GM19240 (cell line): ENCODE data around the gene PRAMEF2.
"Not testable (repeated sequence)": the region's sequence is repeated elsewhere in the genome, so short reads cannot be mapped to it uniquely, and the experiment has no call there.

Experiments
- DNase-seq: peaks from one replicate; pipeline ENCODE4 v3.0.0; 2011; ENCODE audit warnings: low spot score; ENCODE audit not compliant: insufficient read length

Gene PRAMEF2, protein sequence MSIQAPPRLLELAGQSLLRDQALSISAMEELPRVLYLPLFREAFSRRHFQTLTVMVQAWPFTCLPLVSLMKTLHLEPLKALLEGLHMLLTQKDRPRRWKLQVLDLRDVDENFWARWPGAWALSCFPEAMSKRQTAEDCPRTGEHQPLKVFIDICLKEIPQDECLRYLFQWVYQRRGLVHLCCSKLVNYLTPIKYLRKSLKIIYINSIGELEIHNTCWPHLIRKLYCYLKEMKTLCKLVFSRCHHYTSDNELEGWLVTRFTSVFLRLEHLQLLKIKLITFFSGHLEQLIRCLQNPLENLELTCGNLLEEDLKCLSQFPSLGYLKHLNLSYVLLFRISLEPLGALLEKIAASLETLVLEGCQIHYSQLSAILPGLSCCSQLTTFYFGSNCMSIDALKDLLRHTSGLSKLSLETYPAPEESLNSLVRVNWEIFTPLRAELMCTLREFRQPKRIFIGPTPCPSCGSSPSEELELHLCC

GRCh38 chr1:12856786-12857185, at the start of gene PRAMEF2:
Gene PRAMEF2, plus strand, starts transcription at chr1:12857086. Its CDS starts 1,924 bp downstream, at chr1:12859010.
- DNase-seq = not testable (repeated sequence)

DNA sequence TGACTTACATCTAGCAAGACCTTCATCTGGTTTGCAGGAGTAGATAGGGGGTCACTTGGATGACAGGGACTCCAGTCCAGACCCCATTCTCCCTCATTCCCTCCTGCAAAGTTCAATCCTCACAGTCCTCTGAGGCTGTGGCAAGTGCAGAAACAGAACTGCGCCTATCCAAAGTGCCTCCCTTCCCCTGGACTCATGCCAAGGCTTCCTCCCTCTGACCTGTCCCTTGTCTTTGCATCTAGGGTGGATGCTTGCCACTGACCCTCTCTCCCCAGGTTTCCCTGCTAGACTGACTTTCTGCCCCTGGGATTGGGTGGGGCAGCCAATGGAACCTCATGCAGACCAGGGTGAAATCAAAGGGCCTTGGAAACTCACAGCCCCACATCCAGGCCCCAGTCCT, 47.0 kb upstream of the PRAMEF2 start:
- no peak for DNase-seq

DNA sequence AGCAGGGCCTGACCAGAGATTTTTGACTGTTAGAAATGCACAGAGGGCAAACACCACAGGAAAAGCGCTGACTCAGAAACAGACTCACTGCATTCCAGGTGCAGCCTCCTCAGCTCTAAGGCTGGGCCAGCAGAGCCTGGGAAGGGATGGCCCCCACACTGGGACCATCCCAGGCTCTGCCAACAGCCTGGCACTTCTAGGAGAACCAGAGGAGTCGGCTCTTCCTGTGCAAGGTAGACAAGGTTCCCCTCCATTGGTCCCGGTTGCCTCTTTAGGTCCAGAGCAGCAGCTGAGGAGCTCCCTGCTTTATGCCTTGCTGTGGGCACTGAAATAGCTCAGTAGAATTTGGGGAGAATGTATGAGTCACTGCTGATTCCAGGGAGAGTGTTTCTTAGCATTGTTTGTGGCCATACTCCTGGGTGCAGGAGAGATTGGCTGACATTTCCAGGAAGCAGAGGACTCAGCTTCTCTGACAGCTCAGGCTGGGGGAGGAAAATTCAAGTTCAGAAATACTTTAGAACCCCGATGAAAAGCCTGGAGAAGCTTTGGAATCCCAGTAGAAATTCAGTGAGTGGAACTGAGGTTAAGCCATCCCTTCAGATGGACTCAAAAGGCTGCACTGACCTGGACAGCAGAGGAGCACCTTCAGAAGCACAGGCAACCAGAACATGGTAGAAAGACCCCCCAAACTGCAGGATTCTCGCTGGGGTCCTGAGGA, 46.0 kb upstream of the PRAMEF2 start:
- no peak for DNase-seq

DNA sequence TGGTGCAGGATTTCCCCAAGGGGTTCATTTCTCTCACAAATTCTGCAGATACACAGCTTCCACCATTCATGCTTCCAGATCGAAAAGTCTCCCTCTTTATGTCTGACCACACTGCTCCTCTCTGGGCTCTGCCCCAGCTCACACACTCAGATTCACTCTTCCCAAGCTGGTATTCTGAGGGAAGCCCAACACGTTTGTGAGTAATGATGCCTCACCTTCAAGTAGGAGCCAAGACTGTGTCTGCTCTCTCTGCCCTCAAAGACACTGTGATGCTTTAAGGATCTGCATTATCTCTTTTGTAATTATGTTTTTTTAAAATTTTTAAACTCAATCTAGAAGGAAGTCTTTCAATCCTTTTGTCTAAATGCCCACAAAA, 45.5 kb upstream of the PRAMEF2 start:
- no peak for DNase-seq

DNA sequence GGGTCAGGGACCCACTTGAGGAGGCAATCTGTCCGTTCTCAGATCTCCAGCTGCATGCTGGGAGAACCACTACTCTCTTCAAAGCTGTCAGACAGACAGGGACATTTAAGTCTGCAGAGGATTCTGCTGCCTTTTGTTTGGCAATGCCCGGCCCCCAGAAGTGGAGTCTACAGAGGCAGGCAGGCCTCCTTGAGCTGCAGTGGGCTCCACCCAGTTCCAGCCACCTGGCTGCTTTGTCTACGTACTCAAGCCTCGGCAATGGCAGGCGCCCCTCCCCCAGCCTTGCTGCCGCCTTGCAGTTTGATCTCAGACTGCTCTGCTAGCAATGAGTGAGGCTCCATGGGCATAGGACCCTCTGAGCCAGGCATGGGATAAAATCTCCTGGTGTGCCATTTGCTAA, 37.8 kb upstream of the PRAMEF2 start:
- not testable (repeated sequence) for DNase-seq

DNA sequence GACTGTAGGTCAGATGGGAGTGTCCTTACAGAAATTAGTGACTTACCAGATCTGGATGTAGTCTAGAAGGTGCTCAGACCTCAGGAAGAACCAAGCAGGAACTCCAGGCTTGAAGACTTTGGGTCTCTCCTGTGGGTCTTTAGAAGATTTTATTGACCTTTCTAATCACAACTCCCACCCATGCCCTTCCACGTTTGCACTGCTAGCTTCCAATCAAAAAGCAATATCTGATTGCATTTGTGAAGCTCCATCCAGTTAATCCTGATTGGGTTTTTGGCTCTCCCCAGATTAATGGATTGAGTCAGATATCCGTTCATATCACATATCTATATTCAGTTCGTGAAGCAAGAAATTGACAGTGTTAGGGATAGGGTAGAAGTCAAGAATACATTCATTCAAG, 25.6 kb upstream of the PRAMEF2 start, which contains the start of gene PRAMEF11:
PRAMEF11 (minus strand) TSS at position 101 of the 400 bp plus-strand sequence. CDS start 2,621 bp downstream, outside the sequence.
- not testable (repeated sequence) for DNase-seq

- DNase-seq = not testable (repeated sequence)
Measured at GRCh38 chr1:12833251-12833650, 23.6 kb upstream of the PRAMEF2 start.

DNA sequence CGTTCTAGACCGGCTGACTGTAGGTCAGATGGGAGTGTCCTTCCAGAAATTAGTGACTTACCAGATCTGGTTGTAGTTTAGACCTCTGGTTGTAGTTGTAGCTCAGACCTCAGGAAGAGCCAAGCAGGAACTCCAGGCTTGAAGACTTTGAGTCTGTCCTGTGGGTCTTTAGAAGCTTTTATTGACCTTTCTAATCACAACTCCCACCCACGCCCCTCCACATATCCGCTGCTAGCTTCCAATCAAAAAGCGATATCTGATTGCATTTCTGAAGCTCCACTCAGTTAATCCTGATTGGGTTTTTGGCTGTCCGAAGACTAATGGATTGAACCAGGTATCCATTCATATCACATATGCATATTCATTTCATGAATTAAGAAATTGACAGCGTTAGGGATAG, 8.3 kb upstream of the PRAMEF2 start, which contains the start of gene HNRNPCL1:
HNRNPCL1 (minus strand) TSS at position 101 of the 400 bp plus-strand sequence. CDS start 431 bp downstream, outside the sequence.
- not testable (repeated sequence) for DNase-seq

DNA sequence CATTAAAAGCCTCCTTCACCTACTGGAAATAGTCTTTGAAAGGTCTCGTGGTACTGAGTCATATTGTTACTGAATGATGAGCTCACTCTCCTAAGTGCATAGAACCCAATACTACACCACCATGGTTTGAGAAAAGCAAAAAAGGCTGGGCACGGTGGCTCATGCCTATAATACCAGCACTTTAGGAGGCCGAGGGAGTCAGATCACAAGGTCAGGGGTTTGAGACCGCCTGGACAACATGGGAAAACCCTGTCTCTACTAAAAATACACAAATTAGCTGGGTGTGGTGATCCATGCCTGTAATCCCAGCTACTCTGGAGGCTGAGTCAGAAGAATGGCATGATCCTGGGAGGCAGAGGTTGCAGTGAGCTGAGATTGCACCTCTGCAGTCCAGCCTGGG, 5.1 kb upstream of the PRAMEF2 start:
- DNase-seq = no peak

- not testable (repeated sequence) for DNase-seq
Measured at GRCh38 chr1:12863131-12863880, 6.4 kb downstream of the PRAMEF2 start.

DNA sequence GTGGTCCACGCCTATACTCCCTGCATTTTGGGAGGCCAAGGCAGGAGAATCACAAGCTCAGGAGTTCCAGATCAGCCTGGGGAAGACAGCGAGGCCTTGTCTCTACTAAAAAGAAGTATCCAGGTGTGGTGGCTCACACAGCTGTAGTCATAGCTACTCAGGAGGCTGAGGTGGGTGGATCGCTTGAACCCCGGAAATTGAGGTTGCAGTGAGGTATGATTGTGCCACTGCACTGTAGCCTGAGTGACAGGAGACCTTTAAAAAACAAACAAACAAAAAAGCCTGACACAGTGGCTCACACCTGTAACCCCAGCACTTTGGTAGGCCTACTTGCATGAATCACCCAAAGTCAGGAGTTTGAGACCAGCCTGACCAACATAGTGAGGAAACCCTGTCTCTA, 21.6 kb downstream of the PRAMEF2 start:
- not testable (repeated sequence) for DNase-seq

- DNase-seq = not testable (repeated sequence)
Measured at GRCh38 chr1:12886101-12886500, 29.2 kb downstream of the PRAMEF2 start, which contains the start of gene PRAMEF4. Gene PRAMEF4, minus strand, starts transcription at chr1:12886201. Its CDS starts 2,807 bp downstream, at chr1:12883394.

DNA sequence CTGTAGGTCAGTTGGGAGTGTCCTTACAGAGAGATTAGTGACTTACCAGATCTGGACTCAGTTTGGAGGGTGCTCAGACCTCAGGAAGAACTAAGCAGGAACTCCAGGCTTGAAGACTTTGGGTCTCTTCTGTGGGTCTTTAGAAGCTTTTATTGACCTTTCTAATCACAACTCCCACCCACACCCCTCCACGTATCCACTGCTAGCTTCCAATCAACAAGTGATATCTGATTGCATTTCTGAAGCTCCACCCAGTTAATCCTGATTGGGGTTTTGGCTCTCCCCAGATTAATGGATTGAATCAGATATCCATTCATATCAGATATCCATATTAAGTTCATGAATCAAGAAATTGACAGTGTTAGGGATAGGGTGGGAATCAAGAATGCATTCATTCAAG, 41.3 kb downstream of the PRAMEF2 start, which contains the start of gene PRAMEF10:
PRAMEF10 (minus strand) TSS at position 101 of the 400 bp plus-strand sequence. CDS start 2,423 bp downstream, outside the sequence.
- not testable (repeated sequence) for DNase-seq

- DNase-seq = not testable (repeated sequence)
Measured at GRCh38 chr1:12899186-12899585, 42.3 kb downstream of the PRAMEF2 start.

DNA sequence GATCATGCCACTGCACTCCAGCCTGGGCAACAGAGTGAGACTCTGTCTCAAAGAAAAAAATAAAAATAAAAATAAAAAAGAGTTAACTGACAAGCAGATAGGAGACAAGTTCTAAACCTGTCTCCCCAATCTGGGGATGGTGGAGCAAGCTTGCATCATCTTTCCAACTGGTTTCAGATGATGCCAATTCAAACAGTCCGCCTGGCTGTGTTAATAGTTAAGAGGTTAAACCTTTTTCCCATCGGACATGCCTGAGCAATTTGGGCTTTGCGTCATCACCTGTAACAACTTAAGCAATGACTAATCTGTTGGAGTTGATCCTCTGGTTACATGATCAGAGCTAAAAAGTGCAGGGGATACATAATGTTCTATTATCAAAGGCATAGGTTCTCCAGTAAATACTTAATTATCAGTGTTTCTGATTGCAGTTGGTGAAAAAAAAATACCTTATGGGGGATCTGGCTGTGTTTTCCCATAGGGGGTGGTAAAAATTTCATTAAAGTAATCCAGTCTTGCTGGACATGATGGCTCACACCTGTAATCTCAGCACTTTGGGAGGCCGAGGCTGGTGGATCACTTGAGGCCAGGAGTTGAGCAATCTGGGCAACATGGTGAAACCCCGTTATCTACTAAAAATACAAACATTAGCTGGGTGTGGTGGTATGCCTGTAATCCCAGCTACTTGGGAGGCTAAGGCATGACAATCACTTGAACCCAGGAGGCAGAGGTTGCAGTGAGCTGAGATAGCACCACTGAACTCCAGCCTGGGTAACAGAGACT, 47.1 kb downstream of the PRAMEF2 start:
- DNase-seq = not testable (repeated sequence)
